IPS-NIHi7 (cell line): ENCODE data around the gene SLC6A8.
"Not testable (repeated sequence)": the region's sequence is repeated elsewhere in the genome, so short reads cannot be mapped to it uniquely, and the experiment has no call there.

ENCODE experiments used
- DNase-seq: peaks from one replicate; pipeline ENCODE4 v3.0.0; 2012; ENCODE audit warnings: mixed read lengths; ENCODE audit errors: extremely low spot score

Gene SLC6A8

DNA sequence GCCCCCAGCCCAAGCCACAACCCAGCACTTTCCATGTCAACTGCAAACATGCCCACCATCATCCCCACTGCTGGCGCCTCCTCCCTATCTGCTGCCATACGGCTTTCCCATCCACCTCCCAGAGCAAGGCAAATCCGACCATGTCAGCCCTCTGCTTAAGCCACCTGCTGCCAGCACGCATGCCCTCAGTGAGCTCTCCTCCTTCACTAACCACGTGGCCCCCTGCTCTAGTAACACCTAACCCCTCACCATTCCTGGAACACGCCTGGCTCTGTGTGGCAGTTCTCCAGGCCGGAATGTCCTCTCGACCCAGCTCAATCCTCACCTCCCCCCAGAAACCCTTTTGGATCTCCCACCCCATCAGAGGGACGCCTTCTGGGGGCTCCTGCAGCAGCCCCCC lies 19.1 kb downstream of the SLC6A8 start:
- DNase-seq = no peak

GRCh38 chrX:153707406-153707805 lies 19.7 kb downstream of the SLC6A8 start:
- no peak for DNase-seq

- peak; percentile 50 for DNase-seq
These were observed 20.7 kb downstream of the SLC6A8 start for GRCh38 chrX:153708415-153708814.

- no peak for DNase-seq
These were observed 22.3 kb downstream of the SLC6A8 start for GRCh38 chrX:153709726-153710674.

DNA sequence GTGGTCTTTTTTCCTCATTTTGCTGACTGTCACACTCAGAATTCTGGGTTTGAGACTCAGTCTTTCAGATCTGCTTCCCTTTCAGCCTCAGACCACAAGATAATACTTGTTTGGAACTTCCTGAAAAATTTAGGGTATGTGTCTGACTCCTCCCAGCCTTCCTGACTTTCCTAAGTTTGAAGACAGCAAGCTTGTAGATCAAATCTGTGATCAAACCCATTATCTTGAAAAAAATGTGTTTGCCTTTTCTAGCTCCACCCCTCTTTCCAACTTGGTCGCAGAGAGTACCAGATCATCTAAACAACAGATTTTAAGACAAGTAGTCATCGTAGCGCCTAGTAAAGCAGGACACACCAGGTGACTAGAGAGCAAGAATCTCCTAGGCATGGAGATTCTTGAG lies 26.5 kb downstream of the SLC6A8 start:
- DNase-seq = no peak

- no peak for DNase-seq
These were observed 29.7 kb downstream of the SLC6A8 start for GRCh38 chrX:153717445-153717844.

- no peak for DNase-seq
These were observed 31.5 kb downstream of the SLC6A8 start for GRCh38 chrX:153719238-153719637.

DNA sequence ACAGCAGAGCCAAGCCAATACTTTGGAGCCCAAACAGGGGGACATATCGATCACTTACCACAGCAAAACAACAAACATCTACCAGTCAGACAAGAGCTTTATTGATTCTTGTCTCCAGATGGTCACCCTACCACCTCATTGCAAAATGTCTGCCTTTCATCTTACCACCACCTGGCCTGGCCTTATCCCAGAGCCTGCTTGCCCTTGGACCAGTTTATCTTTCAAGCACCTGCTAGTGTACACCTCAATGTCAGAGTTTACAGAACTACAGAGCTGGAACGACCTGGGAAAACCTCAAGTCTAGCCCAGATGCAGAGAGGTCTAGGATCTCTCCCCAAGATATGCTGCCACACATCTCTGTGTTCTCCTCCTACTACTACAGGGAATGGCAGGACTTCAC lies 32.0 kb downstream of the SLC6A8 start:
- DNase-seq = no peak

DNA sequence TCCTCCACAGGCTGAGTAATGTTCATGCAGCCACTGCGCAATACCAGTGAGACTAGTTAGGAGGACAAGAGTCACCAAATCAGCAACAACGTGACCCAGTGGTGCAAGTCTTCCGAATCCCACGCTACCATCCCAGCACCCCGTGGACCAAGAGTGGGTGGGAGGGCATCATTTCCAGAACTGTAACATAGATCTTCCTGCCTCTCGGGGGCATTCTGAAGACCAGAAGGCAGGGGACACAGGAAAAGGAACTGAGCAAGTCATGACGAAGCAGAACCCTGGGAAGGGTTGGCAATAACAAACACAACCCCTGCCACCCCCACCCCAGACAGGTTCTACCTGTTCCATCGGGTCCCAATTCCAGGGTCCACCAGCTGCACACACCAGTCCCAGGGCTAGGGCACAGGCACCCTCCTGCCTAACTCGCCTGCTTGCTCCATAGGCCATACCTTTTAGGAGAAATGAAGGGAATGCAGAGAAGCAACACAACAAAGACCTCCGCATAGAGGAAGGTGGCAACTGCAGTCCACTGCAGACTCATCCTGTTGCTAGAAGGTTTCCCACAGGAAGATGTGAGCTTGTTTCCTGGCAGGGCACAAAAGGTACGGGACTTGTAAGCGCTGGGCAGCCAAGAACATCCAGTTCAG lies 35.1 kb downstream of the SLC6A8 start:
- no peak for DNase-seq

DNA sequence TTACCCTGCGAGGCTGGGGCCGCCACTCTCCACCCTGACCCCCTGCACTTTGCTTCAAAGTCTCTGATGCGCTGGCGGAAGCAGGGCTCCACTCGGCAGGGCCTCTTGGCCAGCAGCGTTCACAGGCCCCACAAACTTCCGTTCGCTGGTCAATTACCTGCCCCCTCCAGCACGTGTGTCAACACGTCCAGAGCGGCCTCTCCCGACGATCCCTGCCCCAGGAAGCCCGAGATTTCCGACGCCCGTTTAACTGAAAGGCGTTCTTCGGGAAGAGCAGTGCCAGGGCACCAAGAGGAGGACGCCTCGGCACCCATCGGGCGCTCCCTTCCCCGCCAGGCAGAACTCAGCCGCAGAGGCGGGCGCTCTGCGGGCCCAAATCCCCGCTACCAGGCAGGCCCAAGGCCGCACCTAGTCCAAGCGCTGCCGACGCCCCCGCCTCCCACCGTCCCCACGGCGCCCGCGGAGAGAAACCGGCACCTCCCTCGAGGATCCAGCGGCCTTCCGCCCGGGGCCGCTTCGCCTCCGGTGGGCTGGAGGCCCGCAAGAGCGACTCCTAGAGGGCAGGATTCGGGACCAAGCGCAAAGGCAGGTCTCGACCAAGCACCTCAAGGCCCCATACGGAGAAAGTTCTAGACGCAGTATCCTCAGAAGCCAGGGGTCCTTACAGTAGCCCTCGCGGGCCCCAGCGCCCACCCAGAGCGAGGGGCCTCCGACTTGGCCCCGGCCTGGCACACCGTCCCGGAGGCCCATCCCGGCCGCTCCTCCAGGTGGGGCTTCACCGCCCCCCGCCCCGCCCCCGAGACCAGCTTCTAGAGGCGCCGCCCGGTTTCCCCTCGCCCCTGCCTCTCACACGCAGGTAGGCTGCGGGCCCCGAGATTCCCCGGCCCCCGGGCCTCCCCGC lies 35.9 kb downstream of the SLC6A8 start:
- peak; percentile 44 for DNase-seq

GRCh38 chrX:153724252-153725038 lies 36.7 kb downstream of the SLC6A8 start, which contains the start of the genes ABCD1 and BCAP31:
Gene ABCD1 (plus strand): TSS chrX:153724856. CDS start chrX:153725267, 411 bp downstream.
Gene BCAP31 (minus strand): TSS chrX:153724387. CDS start chrX:153723244, 1,143 bp downstream.
- peak; percentile 84 for DNase-seq

- DNase-seq = no peak
These were observed 37.5 kb downstream of the SLC6A8 start for GRCh38 chrX:153725039-153725831.

DNA sequence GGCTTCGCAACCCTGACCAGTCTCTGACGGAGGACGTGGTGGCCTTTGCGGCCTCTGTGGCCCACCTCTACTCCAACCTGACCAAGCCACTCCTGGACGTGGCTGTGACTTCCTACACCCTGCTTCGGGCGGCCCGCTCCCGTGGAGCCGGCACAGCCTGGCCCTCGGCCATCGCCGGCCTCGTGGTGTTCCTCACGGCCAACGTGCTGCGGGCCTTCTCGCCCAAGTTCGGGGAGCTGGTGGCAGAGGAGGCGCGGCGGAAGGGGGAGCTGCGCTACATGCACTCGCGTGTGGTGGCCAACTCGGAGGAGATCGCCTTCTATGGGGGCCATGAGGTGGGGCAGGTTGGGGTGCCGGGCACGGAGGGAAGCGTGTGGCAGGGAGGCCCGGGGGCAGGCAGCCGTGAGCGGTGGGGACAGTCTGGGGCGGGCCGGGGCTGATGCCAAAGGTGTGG lies 38.1 kb downstream of the SLC6A8 start:
- no peak for DNase-seq

DNA sequence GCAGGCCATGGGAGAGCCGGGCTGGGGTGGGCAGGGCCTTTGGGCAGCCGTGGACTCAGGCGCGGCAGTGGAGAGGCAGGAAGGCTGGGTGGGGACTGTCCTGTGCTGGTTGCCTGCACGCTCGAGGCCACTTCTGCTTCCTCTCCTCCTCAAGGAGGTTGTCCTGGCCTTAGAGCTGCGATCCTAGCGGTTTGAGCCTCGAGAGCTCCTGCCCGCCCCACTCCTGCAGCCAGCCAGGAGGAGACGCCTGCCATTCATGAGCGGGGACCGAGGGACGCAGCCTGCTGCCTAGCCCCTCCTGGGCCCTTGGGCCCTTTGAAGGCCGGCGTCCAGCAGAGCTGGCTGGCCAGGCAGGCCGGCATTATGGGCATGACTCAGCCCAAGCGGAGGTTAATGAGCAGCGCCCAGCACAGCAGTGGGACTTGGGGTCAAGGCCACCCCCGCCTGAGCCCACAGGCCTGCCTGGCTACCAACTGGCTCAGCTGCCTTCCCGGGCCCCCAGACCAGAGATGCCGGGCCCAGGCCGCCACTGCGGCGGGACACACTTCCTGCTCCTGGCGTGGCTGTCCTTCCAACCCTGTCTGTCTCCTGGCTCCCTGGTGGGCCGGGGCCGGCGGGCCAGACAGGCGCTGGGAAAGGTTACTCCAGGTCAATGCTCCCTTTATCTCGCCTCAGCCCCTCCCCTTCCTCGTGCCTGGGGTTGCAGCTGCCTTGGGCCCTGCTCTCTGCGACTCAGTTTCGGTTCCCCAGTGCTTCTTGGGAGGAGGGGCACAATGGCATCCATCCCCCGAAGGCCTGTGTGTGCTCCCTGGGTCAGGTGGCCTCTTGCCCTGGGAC lies 38.8 kb downstream of the SLC6A8 start:
- peak; percentile 71 for DNase-seq

DNA sequence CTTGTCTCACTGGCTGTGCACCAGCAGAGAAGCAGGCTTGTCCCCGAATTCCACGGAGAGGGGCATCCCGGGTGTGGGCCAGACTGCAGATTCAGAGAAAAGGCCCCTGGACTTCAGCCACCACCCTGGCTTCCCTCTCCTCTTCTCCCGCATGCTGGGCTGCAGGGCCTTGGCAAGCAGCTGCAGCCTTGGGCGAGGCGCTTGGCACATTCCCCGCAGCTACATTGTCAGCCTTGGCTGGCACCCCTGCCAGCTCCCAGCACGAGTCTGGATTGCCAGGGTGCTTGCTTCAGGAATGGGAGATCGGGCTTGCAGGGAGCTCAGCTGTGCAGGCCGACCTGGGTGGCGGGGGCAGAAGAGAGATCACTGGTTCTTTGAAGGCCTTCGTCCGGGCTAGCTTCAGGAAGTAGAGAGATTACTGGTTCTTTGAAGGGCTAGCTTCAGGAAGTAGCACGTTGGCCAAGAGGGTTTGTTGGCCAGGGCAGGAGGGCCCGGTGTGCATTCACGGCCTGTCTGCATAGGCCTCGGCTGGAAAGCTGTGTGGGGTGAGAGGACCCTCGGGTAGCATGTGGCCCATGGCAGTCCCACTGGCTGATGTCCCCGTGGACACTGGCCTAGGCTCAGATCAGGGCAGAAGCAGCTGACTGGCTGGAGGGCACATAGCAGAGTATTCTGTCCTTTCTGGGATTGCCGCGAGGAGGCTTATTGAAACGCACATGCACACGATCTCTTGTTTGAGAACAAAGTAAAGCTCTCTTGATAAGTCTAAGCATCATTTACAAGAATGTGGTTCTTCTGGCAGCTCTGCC lies 39.6 kb downstream of the SLC6A8 start:
- no peak for DNase-seq

- no peak for DNase-seq
These were observed 40.4 kb downstream of the SLC6A8 start for GRCh38 chrX:153728095-153728494.

DNA sequence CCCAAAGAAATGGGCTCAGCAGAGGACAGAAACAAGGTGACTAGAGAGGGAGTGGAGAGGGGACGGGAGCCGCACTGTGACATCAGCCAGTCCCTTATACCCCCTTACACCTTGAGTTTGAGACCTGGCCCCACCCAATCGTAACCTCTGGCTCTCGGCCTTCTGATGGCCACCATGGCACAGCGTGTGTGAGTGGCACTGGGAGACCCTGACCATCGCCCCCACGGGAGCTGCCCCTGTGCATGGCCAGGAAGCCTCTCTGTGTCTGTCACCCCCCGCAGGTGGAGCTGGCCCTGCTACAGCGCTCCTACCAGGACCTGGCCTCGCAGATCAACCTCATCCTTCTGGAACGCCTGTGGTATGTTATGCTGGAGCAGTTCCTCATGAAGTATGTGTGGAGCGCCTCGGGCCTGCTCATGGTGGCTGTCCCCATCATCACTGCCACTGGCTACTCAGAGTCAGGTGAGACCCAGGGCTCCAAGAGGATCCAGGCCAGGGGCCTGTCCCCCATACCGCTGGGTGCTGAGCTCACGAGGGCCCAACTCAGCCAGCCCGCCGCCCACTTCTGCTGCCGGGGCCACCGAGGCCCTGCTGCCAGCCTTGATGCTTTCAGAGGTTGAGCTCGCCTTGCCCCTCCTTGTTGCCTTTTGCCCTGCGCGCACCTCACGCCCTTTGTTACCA lies 41.4 kb downstream of the SLC6A8 start:
- no peak for DNase-seq

DNA sequence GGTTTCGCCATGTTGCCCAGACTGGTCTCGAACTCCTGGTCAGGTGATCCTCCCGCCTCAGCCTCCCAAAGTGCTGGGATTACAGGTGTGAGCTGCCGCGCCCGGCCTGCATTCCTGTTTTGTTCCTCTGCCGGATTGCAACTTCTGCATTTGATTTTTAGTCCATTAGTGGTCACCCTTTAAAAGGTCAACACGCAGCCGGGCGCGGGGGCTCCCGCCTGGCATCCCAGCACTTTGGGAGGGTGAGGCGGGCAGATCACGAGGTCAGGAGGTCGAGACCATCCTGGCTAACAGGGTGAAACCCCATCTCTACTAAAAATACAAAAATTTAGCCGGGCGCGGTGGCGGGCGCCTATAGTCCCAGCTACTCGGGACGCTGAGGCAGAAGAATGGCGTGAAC lies 42.4 kb downstream of the SLC6A8 start:
- not testable (repeated sequence) for DNase-seq
